HUDEP-2 (cell line): ENCODE data around the gene TCF4.

Experiments
- DNase-seq, 76 experiments: peaks; one replicate each; lab custom pipeline; 2025; ENCODE audit not compliant: unreplicated experiment in 76 of 76; lab: John Stamatoyannopoulos, UW

Gene TCF4

GRCh38 chr18:55275039-55275901 is 312.7 kb downstream of the TCF4 start:
- peak in 8 of 76 experiments; percentile 7 to 50 (median 16) for DNase-seq

GRCh38 chr18:55272510-55273243 is 315.3 kb downstream of the TCF4 start:
- no peak for DNase-seq

GRCh38 chr18:55269622-55270021 is 318.4 kb downstream of the TCF4 start:
- DNase-seq, result no peak

GRCh38 chr18:55268628-55269275 is 319.2 kb downstream of the TCF4 start:
- no peak for DNase-seq

- DNase-seq, result no peak
Measured at GRCh38 chr18:55268151-55268601, 319.8 kb downstream of the TCF4 start.

- no peak for DNase-seq
Measured at GRCh38 chr18:55266981-55267380, 321.0 kb downstream of the TCF4 start.

- DNase-seq, result no peak
Measured at GRCh38 chr18:55265984-55266383, 322.0 kb downstream of the TCF4 start.

- no peak for DNase-seq
Measured at GRCh38 chr18:55265130-55265675, 322.8 kb downstream of the TCF4 start.

GRCh38 chr18:55264108-55264507 is 323.9 kb downstream of the TCF4 start:
- DNase-seq, result no peak

GRCh38 chr18:55262021-55262560 is 325.9 kb downstream of the TCF4 start:
- DNase-seq, result no peak

GRCh38 chr18:55261253-55261652 is 326.7 kb downstream of the TCF4 start:
- no peak for DNase-seq

GRCh38 chr18:55258088-55258487 is 329.9 kb downstream of the TCF4 start:
- no peak for DNase-seq

- no peak for DNase-seq
Measured at GRCh38 chr18:55256929-55257289, 331.1 kb downstream of the TCF4 start.

- DNase-seq, result no peak
Measured at GRCh38 chr18:55256226-55256928, 331.6 kb downstream of the TCF4 start.

GRCh38 chr18:55253814-55254213 is 334.2 kb downstream of the TCF4 start:
- DNase-seq, result no peak

GRCh38 chr18:55252901-55253300 is 335.1 kb downstream of the TCF4 start:
- no peak for DNase-seq

GRCh38 chr18:55252053-55252675 is 335.8 kb downstream of the TCF4 start:
- peak in 7 of 76 experiments; percentile 9 to 39 (median 27) for DNase-seq

GRCh38 chr18:55251254-55251971 is 336.6 kb downstream of the TCF4 start:
- DNase-seq, result no peak

- peak in 21 of 76 experiments; percentile 1 to 73 (median 20) for DNase-seq
Measured at GRCh38 chr18:55250768-55251173, 337.2 kb downstream of the TCF4 start.
